GM19193 (cell line): ENCODE results near the gene PRR5.

Experiments
- POLR2A ChIP-seq: IDR thresholded peaks from 4 replicates; pipeline ENCODE4 v1.6.1; 2011; ENCODE audit not compliant: insufficient read depth, insufficient read length; ENCODE audit errors: extremely low read depth

PRR5 gene

GRCh38 chr22:44721213-44721612 is 19.2 kb downstream of the PRR5 start:
- no peak for TF ChIP-seq POLR2A

GRCh38 chr22:44722611-44723010 is 20.6 kb downstream of the PRR5 start:
- no peak for TF ChIP-seq POLR2A

- no peak for TF ChIP-seq POLR2A
Measured at GRCh38 chr22:44723801-44724200, 21.8 kb downstream of the PRR5 start.

GRCh38 chr22:44724416-44724815 is 22.4 kb downstream of the PRR5 start:
- TF ChIP-seq POLR2A, result no peak

GRCh38 chr22:44724859-44725258 is 22.9 kb downstream of the PRR5 start:
- no peak for TF ChIP-seq POLR2A

- no peak for TF ChIP-seq POLR2A
Measured at GRCh38 chr22:44726439-44726838, 24.4 kb downstream of the PRR5 start.

- no peak for TF ChIP-seq POLR2A
Measured at GRCh38 chr22:44727148-44727547, 25.1 kb downstream of the PRR5 start.

- TF ChIP-seq POLR2A, result no peak
Measured at GRCh38 chr22:44727709-44728108, 25.7 kb downstream of the PRR5 start.

- no peak for TF ChIP-seq POLR2A
Measured at GRCh38 chr22:44728761-44729324, 26.8 kb downstream of the PRR5 start.

- TF ChIP-seq POLR2A, result no peak
Measured at GRCh38 chr22:44729391-44730021, 27.5 kb downstream of the PRR5 start.

GRCh38 chr22:44730022-44730393 is 28.0 kb downstream of the PRR5 start:
- no peak for TF ChIP-seq POLR2A

- TF ChIP-seq POLR2A, result no peak
Measured at GRCh38 chr22:44730490-44731356, 28.7 kb downstream of the PRR5 start.

GRCh38 chr22:44731357-44731970 is 29.5 kb downstream of the PRR5 start:
- TF ChIP-seq POLR2A, result no peak

- no peak for TF ChIP-seq POLR2A
Measured at GRCh38 chr22:44732017-44732561, 30.1 kb downstream of the PRR5 start.

GRCh38 chr22:44732661-44733060 is 30.7 kb downstream of the PRR5 start:
- no peak for TF ChIP-seq POLR2A
